Astrocyte of the spinal cord (primary cell): ENCODE measurements around the gene RILPL1.
"Not testable (repeated sequence)": the region's sequence is repeated elsewhere in the genome, so short reads cannot be mapped to it uniquely, and the experiment has no call there.

ENCODE experiments used
- DNase-seq: peaks from one replicate; pipeline ENCODE4 v3.0.0; 2011; ENCODE audit warnings: low read depth, low spot score
- H3K4me3 ChIP-seq: 2 replicates; pipeline ENCODE4 v1.5.1; 2011; ENCODE audit warnings: low read depth, mild to moderate bottlenecking, low read length, moderate library complexity
- CTCF ChIP-seq: IDR thresholded peaks from 2 replicates; pipeline ENCODE4 v1.5.1; 2012; ENCODE audit warnings: low read depth, mild to moderate bottlenecking, low read length, inconsistent platforms
- in situ Hi-C: cut with HindIII; loops from 2 replicates; pipeline ENCODE4 v1.10.0; 2017; ENCODE audit warnings: low sequenced_read_pairs

RILPL1 gene

GRCh38 chr12:123543541-123543940 lies 10.0 kb upstream of the RILPL1 start:
- no peak overlapping the region for H3K4me3 ChIP-seq
- in situ Hi-C loops, result no loop called here

GRCh38 chr12:123540899-123541662 lies 7.6 kb upstream of the RILPL1 start:
- in situ Hi-C loops, result no loop called here
- no peak overlapping the region for H3K4me3 ChIP-seq
- DNase-seq, result no peak
- no peak for TF ChIP-seq CTCF

More at GRCh38 chr12:123543541-123543940, 10.0 kb upstream of the RILPL1 start:
- DNase-seq, result no peak
- no peak for TF ChIP-seq CTCF

GRCh38 chr12:123535952-123536351 lies 2.4 kb upstream of the RILPL1 start:
- in situ Hi-C loops, DNase-seq: not testable (repeated sequence)

GRCh38 chr12:123532808-123533649 lies 490 bp downstream of the RILPL1 start:
- in situ Hi-C loops, result no loop called here
- H3K4me3 ChIP-seq, result peak overlapping the region; percentile 71
- peak; percentile 35 for DNase-seq
- no peak for TF ChIP-seq CTCF

More at GRCh38 chr12:123535952-123536351, 2.4 kb upstream of the RILPL1 start:
- H3K4me3 ChIP-seq, result not testable (repeated sequence)

- H3K4me3 ChIP-seq, result peak overlapping the region; percentile 71
- in situ Hi-C loops, result no loop called here
- peak; percentile 43 for DNase-seq
- no peak for TF ChIP-seq CTCF
Observed at GRCh38 chr12:123532019-123532418, 1.5 kb downstream of the RILPL1 start.

- H3K4me3 ChIP-seq, result no peak overlapping the region
- no peak for TF ChIP-seq CTCF
- in situ Hi-C loops, result no loop called here
- no peak for DNase-seq
Observed at GRCh38 chr12:123531091-123531490, 2.4 kb downstream of the RILPL1 start.

- no peak for DNase-seq
- in situ Hi-C loops, result no loop called here
- H3K4me3 ChIP-seq, result no peak overlapping the region
- no peak for TF ChIP-seq CTCF
Observed at GRCh38 chr12:123530668-123531067, 2.9 kb downstream of the RILPL1 start.
